GM12864 (cell line): ENCODE results near the gene KLHL25.

Source experiments
- DNase-seq: peaks from one replicate; pipeline ENCODE4 v3.0.0-alpha.2; 2011; ENCODE audit warnings: low read depth
- H3K4me3 ChIP-seq: 2 replicates; pipeline ENCODE4 v1.5.1; 2011; ENCODE audit warnings: mild to moderate bottlenecking, low read depth, low read length, control low read depth
- CTCF ChIP-seq: IDR thresholded peaks from 2 replicates; pipeline ENCODE4 v1.5.1; 2011; ENCODE audit warnings: low read depth, mild to moderate bottlenecking, moderate library complexity, low read length, control low read depth, inconsistent platforms; ENCODE audit errors: missing control alignments

KLHL25 gene

GRCh38 chr15:85793641-85794597, 806 bp downstream of the KLHL25 start:
- TF ChIP-seq CTCF: no peak
- peak overlapping the region; percentile 64 for H3K4me3 ChIP-seq
- no peak for DNase-seq

GRCh38 chr15:85792912-85793590, 1.7 kb downstream of the KLHL25 start:
- TF ChIP-seq CTCF: no peak
- no peak for DNase-seq

GRCh38 chr15:85792102-85792731, 2.5 kb downstream of the KLHL25 start:
- no peak for DNase-seq
- no peak for TF ChIP-seq CTCF
- no peak overlapping the region for H3K4me3 ChIP-seq

More at GRCh38 chr15:85792912-85793590, 1.7 kb downstream of the KLHL25 start:
- peak overlapping the region; percentile 64 for H3K4me3 ChIP-seq

- DNase-seq: no peak
- H3K4me3 ChIP-seq: no peak overlapping the region
- no peak for TF ChIP-seq CTCF
Observed at GRCh38 chr15:85789496-85789875, 5.2 kb downstream of the KLHL25 start.

GRCh38 chr15:85788771-85789495, 5.8 kb downstream of the KLHL25 start:
- no peak for TF ChIP-seq CTCF
- no peak overlapping the region for H3K4me3 ChIP-seq
- DNase-seq: no peak

GRCh38 chr15:85786781-85787114, 8.0 kb downstream of the KLHL25 start:
- DNase-seq: no peak
- no peak overlapping the region for H3K4me3 ChIP-seq
- TF ChIP-seq CTCF: no peak
